Renal cortex interstitium (tissue), 11 donors: ENCODE results near the gene CPVL. TPM values are rescaled to one million over a fixed set of nuclear protein-coding genes. Genes with fewer than 3 reads are reported as not detected.

ENCODE experiments used
- DNase-seq, 11 donors: peaks; one replicate each; pipeline ENCODE4 v3.0.0-alpha.2; 2013; ENCODE audit warnings: low read depth in 9 of 11, low spot score in 4 of 11; ENCODE audit errors: extremely low read depth in 1 of 11
- polyA plus RNA-seq, 3 donors: library from polyadenylated mRNA; unstranded; fragments of 120-200 nt; gene quantifications; one replicate each; pipeline ENCODE4 v1.2.1, GENCODE V29; 2013; ENCODE audit not compliant: insufficient read length in 3 of 3

Gene CPVL
- polyA plus RNA-seq, 3 donors: 51.6 to 56.7 (median 51.6) TPM

DNA sequence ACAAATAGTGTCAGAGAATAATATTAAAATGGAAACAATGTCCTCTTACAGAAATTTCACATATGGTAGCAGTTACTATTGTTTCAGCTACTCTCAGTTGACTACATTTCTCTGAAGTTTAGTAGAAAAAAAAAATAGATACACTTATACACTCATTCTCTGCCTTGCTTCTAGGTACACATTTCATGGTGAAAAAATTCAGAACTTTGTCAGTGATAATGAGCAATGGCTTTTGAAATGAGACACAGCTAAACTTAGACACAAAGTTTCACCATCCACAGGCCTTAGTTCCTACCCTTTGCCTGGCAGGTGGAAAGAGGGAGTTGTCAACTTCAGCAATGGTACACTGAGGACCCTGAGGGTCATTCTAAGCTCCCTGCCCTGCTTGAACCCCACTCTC is 69.2 kb downstream of the CPVL start:
- no peak for DNase-seq

DNA sequence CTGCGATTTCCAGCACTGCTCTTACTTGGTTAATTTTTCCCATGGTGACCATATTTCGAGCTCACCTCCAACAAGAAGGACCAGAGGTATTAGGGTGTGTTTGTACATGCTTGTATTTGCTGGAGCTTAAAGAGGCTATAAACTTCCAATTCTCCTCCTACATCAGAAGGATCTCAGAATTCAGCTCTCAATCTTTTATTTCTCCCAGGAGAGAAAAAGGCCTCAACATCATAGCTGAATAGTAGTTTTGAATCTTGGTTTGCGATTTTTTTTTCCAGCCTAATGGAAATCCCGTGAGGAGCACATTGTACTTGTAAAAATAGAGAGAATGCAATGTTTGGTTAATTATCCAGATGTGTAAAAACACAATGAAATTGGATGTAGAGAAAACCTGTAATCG is 69.7 kb downstream of the CPVL start:
- no peak for DNase-seq

DNA sequence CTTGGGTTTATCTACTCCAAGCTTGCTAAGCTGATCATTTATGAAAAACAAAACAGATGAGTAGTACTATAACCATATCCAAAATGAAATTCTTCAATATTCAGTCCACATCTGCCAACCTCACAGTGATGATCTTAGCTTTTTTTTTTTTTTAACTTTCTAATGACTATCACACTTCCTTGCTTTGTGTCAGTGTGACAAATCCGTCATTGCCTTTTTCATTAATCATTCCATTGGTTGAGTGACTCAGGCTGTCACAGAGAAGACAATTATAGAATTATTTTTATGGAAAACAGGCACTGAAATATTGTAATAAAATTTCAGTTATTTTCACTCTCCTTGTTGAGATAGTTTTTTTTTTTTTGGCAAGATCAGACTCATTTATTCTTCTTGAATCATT is 70.7 kb downstream of the CPVL start:
- no peak for DNase-seq

DNA sequence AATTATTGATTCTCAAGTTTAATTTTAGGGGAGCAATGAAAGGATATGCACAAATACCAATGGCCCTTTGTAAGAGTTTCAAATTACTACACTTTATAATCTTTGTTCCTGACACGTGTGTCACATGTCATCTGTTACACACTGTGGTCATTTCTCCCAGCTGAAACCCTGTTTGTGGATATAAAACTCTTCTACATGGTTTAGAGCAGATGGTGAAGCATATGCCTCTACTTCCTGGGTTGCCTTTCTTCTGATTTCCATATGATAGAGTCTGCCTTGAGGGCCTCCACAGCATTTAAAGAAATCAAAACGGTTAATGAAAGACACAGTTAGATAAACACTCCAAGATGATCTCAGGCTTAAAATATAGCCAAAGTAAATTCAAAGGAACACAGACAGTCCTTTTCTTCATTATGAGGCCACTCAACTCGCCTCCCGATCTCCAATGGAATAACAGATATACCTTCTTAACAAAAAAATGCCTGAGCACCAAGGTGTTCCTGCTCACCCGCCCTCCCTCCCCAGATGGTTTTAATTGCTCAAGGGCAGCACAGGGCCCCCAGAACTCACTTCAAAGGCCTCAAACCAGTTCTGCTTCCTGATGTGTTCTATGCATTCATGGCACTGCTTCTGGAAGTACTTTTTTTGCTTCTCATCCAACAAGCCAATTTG is 75.0 kb downstream of the CPVL start:
- DNase-seq: no peak

DNA sequence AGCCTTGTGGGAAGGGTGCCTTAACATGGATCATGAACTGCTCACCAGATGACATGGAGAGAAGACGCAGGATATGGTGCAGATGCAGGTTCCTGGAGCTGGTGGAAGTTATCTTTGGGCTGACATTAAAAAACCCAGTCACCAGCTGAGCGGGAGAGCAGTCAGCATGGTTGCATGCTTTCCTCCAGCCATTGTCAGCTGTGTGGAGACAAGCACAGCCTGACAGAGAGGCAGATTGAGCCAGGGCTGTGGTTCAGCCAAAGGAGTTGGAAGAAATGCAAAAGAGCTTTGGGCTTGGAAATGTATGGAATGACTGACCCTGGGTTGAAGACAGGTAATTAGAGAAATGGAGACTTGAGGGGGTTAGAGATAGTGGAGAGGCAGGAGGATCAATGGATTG is 79.7 kb downstream of the CPVL start:
- no peak for DNase-seq

DNA sequence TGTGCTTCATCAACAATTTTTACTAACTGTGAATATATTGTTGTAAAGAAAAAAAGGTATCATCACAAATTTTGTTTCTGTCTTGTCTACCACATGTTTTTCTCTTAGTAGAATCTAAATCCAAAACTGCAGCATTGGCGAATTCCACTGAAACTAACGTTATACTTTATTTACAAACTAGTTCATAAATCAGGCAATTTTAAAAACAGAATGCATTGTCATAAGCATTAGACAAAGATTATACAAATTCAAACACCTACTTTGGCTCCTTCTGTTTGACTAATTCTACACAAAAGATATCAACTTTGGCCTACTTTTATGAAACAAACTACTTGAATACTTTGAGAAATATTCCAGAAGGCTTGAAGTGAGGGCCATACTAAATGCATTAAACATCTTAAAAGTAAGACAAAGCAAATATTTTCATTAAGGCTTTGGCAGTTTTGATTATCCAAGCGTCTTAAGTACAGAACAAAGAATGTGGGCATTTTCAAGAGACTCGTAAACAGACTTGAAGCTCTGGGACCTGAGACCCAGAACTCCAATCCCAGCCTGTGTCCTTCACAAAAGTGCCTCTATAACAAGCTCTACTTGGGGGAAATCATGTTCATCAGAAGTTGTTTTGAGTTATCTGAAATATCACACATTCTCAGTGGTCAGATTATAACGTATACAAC is 81.0 kb downstream of the CPVL start:
- DNase-seq: no peak

DNA sequence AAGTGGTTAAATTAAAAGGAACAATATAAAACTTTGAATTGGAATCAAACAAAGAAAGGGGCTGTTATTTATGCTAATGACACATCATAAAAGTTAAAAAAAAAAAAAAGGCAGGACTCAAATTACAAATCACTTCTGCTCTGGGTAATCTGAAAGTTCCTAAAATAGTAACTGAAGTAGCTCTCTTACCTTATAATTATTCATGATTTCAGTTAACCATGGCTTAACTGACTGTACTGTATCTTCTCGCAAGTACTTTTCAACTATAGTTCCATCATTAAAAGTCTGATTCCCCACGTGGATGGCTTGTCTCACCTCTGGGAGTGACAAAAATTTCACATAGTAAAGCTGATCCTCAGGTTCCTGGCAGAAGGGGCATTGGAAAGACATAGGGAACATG is 82.5 kb downstream of the CPVL start:
- no peak for DNase-seq

DNA sequence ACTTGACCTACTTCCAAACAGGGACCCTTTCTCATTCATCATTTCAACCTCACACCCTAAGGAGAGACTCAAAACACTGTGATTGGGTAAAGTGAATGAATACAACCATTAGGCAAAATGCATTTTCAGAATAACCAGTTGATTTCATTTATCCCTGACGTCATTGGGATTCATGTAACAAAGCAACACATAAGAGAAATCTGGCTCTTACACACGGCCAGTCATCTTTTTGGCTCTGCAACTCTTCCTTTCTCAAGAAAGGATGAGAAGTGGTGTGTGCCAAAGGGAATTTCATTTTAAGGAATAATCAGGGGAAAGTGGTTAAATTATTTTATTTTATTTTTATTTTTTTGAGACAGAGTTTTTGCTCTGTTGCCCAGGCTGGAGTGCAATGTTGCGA is 83.1 kb downstream of the CPVL start:
- DNase-seq: no peak

DNA sequence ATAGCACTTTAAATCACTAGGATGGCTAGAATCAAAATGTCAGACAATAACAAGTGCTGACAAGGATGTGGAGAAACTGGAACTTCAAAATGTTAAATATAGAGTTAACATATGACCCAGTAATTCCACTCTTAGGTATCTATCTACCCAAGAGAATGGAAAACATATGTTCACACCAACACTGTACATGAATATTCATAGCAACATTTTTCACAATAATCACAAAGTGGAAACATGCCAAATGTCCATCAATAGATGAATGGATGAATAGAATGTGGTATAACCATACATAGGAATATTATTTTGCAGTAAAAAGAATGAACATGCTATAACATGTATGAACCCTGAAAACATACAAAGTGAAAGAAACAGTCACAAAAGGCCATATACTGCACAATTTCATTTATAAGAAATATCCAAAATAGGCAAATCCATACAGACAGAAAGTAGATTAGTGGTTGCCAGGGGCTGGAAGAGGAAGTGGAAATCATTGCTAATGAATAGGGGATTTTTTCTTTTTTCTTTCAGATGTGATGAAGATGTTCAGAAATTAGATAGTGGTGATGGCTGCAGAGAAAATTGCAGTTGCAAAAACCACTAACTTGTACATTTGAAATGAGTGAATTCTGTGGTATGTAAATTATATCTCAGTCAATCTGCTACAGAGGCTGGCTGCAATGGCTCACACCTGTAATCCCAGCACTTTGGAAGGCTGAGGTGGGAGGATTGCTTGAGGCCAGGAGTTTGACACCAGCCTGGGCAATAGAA is 93.0 kb downstream of the CPVL start:
- no peak for DNase-seq

DNA sequence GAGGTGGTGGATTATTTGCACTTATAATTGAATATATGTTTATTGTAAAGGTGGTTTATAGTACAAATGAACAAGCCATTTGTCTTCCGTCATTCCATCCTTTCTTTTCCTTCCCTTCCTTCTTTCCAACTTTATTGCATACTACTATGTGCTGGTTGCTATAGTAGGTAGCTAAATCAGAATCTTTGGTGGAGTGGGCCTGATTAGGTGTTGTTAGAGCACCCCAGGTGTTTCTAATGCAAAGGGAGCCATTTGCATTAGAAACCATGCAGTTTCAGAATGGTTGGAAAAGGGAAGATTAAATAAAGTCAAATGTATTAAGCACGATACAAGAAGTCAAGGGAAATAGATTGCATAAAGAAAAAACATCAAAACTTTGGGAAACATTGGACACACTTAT is 99.4 kb downstream of the CPVL start:
- no peak for DNase-seq

DNA sequence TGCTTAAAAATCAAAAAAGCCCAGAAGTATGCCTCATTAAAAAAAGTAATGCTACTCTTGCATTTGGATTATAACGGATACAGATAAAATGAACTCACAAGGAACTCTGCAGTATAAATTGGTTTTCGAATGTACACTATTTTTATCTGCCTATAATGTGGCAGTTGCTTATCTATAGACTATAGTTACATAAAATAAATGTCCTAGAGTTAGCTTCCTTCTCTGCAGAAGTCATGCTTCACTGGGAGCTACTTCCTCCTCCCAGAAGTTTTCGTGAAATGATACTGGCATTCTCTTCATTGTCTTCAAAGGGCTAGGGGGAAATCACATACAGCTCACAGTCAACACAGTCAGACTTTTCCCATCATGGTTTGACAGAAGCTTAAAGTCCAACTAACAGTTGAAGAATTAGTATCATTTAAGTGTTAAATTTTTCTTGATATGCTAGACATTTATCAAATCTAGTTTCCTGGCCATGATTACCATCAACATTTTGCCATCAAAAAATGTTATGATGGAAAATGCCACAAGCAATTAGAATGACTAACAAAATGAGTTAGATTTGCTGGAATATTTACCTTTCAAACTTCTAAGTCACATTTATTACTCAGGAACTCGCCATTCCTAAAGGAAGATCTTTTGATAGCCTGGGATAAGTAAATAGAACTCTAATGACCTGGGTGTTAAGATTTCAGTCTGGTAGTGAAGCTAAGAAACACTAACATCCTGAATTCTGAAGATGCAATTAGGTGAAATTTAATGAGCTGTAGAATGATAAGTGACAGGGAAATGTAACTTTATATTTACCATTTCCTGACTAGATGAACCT is 100.9 kb downstream of the CPVL start:
- peak in 1 of 11 donors; percentile 57 for DNase-seq

DNA sequence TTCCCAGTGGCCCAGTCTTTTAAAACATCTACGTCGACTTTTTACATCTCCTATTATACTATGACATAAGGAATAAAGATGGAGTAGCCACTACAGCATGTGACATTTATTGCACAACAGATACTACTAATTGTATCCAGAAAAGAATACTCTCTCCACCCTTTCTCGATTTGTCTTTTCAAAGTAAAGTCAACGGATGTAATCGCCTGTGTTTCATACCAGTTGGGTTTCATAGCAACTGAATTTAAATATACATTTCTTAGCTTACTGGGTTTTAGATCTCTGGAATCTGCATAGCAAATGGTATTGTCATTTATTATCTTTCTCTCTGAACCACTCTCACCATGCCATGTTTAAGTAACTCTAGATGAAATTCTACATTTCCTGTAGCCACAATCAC is 101.8 kb downstream of the CPVL start:
- no peak for DNase-seq

DNA sequence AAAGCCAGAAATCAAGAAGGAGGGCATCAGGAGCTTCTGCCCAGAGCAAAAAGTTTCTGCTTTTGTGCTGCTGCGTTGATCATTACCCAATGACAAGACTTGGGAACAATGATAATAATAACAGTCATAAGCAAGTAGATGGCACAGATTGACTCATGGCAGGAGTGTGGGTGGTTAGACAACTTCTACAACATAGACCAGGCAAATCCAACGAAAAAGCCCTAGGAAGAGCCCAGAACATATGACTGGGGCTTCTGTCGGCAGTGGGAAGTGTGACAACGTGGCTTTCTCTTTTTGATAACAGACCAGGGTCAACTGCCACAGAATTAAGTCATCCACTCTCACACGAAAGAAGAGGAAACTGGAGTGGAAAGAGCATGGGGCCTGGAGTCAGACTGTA is 102.8 kb downstream of the CPVL start:
- DNase-seq: no peak

DNA sequence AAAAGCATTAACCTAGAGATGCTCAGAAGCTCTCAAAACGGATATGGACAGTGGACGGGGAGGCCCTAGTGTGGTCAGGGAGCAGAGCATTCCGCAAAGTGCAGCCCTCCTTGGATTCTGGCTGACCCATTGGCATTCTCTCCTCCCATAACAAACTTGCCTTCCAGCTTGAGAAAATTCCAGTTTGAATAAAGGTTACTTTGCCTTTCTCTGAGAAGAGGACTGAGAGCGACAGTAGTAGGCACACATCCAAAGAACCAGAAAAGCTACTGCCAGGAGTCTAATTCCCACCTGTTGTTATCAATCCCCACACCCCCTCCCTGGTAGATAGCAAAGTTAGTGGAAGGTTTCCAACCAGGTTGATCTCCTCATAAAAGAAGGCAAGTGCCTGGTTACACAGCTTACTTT is 103.5 kb downstream of the CPVL start:
- DNase-seq: no peak

DNA sequence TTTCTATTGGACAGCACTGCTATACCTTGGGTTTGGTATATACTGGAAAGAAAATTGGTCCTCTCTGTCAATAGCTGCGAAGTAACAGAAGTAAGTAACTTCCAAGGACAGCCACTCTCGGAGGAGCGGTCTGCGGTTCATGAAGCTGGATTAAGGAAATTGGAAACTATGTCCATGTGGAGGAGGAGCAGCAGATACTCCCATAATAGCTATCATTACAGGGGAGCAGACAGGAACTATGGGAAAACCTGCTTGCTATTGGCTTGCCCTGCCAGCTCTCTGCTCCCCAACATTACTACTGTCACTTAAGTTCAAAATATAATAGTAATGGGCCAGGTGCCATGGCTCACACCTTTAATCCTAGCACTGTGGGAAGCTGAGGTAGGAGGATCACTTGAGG is 104.3 kb downstream of the CPVL start:
- no peak for DNase-seq

DNA sequence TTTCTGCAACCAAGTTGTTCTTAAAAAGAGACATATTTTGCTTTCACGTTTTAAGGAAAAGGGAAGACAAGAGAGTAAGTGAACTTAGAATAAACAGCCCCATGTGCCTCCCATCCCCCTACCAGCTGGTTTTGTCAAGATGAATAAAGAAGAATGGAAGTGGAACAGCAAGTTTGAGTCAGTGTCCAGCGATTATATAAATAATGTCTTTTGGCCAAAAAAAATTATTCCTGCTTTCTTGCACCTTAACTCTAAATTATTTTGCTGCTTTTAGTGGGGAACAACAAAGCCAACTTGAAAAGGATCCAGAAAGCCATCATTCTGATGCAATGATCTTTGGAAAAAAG is 105.8 kb downstream of the CPVL start:
- no peak for DNase-seq

DNA sequence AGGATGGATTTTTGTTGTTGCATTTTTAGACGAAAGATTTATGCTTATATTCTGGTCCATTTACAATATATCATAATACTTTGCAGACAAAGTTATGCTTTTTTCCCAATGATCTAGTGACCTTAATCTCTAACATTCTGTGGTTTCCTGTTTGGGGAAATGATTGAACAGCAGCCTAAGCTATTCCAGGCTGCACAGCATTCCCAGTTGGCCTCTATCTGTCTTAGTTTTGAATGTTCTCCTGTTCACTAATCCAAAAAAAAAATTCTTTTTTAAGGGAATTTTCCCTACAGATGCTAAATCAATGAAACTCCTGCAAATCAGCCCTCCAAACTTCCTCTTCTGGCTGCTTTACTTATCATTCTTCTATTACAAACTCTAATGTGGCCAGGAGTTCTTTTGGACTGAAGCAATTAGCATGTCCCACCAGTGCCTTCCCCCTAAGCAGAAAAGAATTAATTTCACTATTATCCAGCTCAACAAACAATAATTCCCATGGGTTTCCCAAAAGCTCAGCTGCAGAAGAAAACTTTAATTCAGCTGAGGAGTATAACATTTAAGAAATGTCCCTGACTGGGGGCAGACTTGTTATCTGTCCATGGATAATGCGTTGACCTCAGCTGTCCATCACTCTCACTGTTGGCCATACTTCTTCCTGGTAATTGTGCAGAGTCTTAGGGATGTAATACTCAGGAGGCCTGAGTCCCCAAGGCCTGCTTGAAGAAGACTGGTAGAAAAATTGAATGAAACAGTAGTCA is 106.3 kb downstream of the CPVL start:
- DNase-seq: peak in 2 of 11 donors; percentile 42 to 46

DNA sequence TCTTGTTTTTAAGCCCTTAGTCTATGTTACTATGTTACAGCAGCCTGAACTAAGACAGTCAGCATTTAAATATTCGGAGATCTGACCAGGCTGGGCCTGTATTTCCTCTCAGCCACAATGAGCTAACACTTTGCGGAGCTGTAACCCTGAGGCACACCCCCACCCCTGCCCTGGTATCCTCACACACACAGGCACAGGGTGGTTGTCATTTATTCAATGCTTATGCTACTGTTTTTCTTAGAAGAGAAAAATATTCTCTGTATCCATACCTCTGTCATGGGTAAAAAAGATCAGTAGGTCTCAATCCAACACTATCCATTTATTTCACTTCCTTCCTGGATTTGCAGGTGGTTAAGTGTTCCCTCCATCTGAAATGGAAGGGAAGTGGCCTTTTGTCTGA is 107.9 kb downstream of the CPVL start:
- no peak for DNase-seq
